ENCODE results near the gene TUBGCP6.
A peak's percentile ranks its signal among the peaks of the same experiment; 100 is the strongest.

TUBGCP6 gene

DNA sequence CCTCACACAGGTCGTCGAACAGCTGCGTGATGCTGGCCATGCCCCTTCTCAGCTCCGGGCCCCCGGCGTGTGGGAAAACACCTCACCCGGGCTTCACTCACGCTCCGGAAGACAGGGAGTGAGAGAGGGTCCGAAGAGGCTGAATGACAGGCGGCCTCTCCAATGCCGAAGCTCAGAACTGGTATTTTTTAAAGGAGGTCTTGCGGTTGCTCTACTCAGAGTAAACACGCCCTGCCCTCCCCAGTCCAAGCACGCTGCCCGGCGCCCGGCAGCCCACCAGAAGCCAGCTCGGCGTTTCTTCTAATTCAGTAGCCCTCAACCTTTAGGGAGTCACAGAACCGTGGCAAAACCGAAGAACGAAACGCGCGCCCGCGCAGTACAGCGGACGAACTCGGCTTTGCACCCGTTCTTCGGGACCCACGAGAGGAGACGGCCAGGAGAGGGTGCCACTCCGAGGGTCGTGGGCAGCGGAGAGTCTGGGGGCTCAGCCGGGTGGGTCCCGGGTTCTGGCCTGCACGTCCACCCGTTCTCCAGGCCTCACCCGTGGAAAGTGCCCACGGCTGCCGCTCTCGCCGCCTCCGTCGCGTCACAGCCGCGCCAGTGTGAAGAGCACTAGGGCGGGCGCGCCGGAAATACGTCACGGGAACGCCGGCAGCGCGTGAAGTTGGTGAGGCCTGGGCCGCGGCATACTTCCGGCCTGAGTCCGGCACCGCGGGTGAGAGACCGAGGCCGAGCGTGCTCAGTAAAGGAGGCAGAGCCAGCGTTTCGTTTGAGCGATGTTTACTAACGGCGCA is at the start of gene TUBGCP6:
Gene TUBGCP6 (minus strand): TSS at position 604 of the 794 bp plus-strand sequence. CDS start 564 bp downstream, at position 40.
- Histone ChIP-seq H3K27ac (peak within 1 kb of the TSS; percentile 90), H3K27me3 (no peaks in the 10 kb centered on the region), H3K4me3 (peak within 1 kb of the TSS; percentile 77 to 95), H3K9me3 (no peaks in the 10 kb centered on the region), H3K4me1 (peaks cover 0 to 64% (median 45%) of the 10 kb centered on the region in 4 donors), H3K36me3 (peaks cover 0 to 26% (median 12%) of the 10 kb centered on the region in 3 donors)
- peak; percentile 95 to 96 for DNase-seq
- intact Hi-C loops (cut with DNase I; ENCODE audit: low total_unique reads), result loop anchor here (2.0 to 10.0 kb wide), 2 partner anchors 98 to 260 kb away; partner anchors contain the start of genes LMF2, NCAPH2 and PPP6R2
- peak; percentile 22 to 23 for TF ChIP-seq CTCF (IDR thresholded peaks at IDR 0.05)

- peaks cover 10 to 20% (median 14%) of the 10 kb centered on the region in 3 donors for H3K36me3 ChIP-seq
- no peak for DNase-seq
- peak overlapping the region; percentile 28 to 45 for H3K4me3 ChIP-seq
- peaks cover 10 to 91% (median 71%) of the 10 kb centered on the region in 4 donors for H3K4me1 ChIP-seq
- intact Hi-C loops (cut with DNase I; ENCODE audit: low total_unique reads), result no loop called here
- H3K27ac ChIP-seq, result peak overlapping the region; percentile 86 to 91
- TF ChIP-seq CTCF (IDR thresholded peaks at IDR 0.05), result no peak
- H3K27me3 ChIP-seq, result no peaks in the 10 kb centered on the region
- H3K9me3 ChIP-seq, result no peaks in the 10 kb centered on the region
Measured at GRCh38 chr22:50294319-50294656, 49.5 kb upstream of the TUBGCP6 start.

- Histone ChIP-seq H3K36me3 (peaks cover 16 to 27% (median 21%) of the 10 kb centered on the region in 3 donors), H3K27ac (peak overlapping the region; percentile 86 to 91), H3K27me3 (no peaks in the 10 kb centered on the region), H3K4me3 (peak overlapping the region; percentile 28 to 45), H3K4me1 (peaks cover 10 to 91% (median 65%) of the 10 kb centered on the region in 4 donors), H3K9me3 (no peaks in the 10 kb centered on the region)
- peak in 1 of 2 donors; percentile 88 for DNase-seq
- no peak for TF ChIP-seq CTCF (IDR thresholded peaks at IDR 0.05)
- intact Hi-C loops (cut with DNase I; ENCODE audit: low total_unique reads), result loop anchor here (2.0 kb wide), 1 partner anchor 13 kb away; the partner anchor contains the start of gene PLXNB2
Measured at GRCh38 chr22:50293441-50294318, 48.9 kb upstream of the TUBGCP6 start.

DNA sequence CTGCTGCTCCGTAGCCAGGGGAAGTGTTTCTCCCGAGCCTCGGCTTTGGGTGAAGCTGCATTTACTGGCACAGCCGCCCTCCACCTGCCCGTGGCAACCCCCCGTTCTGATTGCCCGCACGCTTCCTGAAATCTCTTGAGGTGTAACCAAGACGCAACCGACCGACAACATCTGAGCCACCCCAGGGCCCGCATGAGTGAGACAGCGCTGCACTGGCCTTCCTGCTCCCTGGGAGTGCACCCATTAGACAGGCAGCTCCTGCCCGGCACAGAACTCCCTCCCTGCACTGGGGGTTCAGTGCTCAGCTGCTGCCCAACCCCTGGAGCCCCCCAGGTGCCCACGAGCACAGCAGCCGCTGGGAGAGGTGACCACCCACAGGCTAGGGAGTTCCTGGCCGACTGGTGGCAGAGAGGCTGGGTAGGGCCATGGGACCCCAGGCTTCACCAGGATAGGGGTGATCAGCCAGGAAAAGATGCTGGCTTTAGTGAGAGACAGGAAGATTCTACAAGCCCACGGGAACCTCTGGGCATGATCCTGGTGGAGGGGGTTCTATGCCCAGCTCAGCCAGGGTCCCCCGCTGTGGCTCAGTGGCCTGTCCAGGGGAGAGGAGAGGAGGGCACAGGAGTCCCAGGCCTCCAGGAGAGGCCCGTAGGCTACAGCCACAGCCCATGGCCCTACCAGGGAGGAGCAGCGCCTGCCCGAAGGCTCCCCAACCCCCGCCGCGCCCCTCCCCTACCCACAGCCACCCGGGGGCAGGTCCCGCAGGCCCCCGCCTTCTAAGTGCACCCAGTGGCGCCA is 48.0 kb upstream of the TUBGCP6 start:
- no peaks in the 10 kb centered on the region for H3K27me3 ChIP-seq
- peaks cover 24 to 35% (median 29%) of the 10 kb centered on the region in 3 donors for H3K36me3 ChIP-seq
- DNase-seq, result no peak
- H3K27ac ChIP-seq, result peak overlapping the region; percentile 86 to 91
- intact Hi-C loops (cut with DNase I; ENCODE audit: low total_unique reads), result loop anchor here (2.0 kb wide), 1 partner anchor 14 kb away; the partner anchor contains the start of gene PLXNB2
- H3K4me3 ChIP-seq, result peak overlapping the region; percentile 28 to 45
- TF ChIP-seq CTCF (IDR thresholded peaks at IDR 0.05), result no peak
- H3K4me1 ChIP-seq, result peaks cover 10 to 87% (median 57%) of the 10 kb centered on the region in 4 donors
- H3K9me3 ChIP-seq, result no peaks in the 10 kb centered on the region

Measured in tibial artery (tissue), 4 donors.